ENCODE results near the gene MCUR1.

GRCh38 chr6:13825871-13826270, 11.5 kb upstream of the MCUR1 start:
- TF ChIP-seq REST (IDR thresholded peaks at IDR 0.05) (no peak), MAZ (IDR thresholded peaks at IDR 0.05; ENCODE audit: borderline replicate concordance, low read depth, low read length) (no peak), CTCF (IDR thresholded peaks at IDR 0.05) (no peak), MAFK (IDR thresholded peaks at IDR 0.05; ENCODE audit: partially characterized antibody) (no peak), RAD21 (conservative IDR thresholded peaks at IDR 0.05 in 1 of 2, IDR thresholded peaks at IDR 0.05 in 1 of 2) (no peak)

Measured in A549 (cell line).